IMR-90 (cell line): Measurements from ENCODE around the gene F12.

Experiments used
- CHD1 ChIP-seq: IDR thresholded peaks from 2 replicates; pipeline ENCODE4 v1.6.1; 2012; ENCODE audit warnings: low read depth, low read length, improper control_type of control experiment
- CTCF ChIP-seq: conservative IDR thresholded peaks from 2 replicates; pipeline ENCODE4 v1.5.1; 2012; ENCODE audit warnings: mild to moderate bottlenecking, low read depth, low read length, improper control_type of control experiment
- MAFK ChIP-seq: IDR thresholded peaks from 2 replicates; pipeline ENCODE4 v1.6.1; 2012; ENCODE audit warnings: low read depth, low read length, improper control_type of control experiment
- POLR2A ChIP-seq: IDR thresholded peaks from 2 replicates; pipeline ENCODE4 v1.6.1; 2012; ENCODE audit warnings: mild to moderate bottlenecking, low read depth, low read length
- RAD21 ChIP-seq: IDR thresholded peaks from 2 replicates; pipeline ENCODE4 v1.6.1; 2012; ENCODE audit warnings: low read length, improper control_type of control experiment
- RFX5 ChIP-seq: IDR thresholded peaks from 2 replicates; pipeline ENCODE4 v1.8.0; 2012; ENCODE audit warnings: low read depth, mild to moderate bottlenecking, low read length, moderate library complexity

DNA sequence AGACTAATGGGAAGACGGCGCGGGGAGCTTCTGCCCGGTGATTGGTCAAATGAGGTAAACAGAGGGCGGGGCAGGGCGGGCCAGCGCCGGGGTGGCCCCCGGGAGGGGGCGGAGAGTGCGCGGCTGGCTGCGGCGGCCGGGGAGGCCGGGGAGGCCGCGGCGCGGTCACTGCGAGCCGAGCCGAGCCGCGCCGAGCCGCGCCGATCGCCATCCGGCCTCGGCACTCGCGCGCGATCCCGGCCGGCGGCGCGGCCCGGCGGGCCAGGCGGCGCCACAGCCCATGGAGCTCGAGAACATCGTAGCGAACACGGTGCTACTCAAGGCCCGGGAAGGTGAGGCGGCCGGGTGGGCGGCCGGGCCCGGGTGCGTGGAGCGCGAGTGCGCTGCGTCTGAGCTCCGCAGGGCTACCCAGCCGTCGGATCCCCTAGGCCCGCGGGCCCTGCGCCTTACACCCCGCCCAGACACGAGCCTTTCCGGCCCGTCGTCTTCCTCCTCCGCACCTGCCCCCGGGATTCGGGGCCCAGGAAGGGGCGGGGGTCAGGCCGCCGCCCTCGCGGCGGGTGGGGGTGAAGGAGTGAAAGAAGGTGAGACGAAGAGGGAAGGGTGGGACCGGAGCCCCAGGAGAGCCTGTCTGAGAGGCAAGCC, 17.3 kb upstream of the F12 start, which contains the start of gene GRK6:
- TF ChIP-seq CTCF (no peak), MAFK (no peak), RAD21 (no peak), POLR2A (peak; percentile 59), RFX5 (no peak), CHD1 (no peak)
